ENCODE results near the gene PACRG.

The PACRG gene

DNA sequence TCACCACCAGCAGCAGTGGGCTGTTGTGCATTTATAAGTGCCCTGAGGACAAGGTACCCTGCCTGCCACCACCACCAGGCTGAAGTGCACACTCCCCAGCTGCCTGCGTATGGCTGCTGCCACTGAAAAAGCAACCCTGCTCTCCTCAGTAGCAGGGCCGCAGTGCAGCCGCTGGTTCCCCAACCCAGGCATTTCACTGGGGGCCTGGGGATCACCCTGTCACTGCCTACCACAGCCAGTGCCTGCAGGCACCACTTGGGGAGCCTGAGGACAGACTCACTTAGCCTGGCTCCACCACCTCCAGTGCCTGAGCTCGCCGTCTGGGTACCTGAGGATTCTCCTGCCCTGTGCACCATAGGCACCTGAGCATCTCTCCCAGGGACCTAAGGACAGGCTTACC is 215.6 kb downstream of the PACRG start:
- no peak for TF ChIP-seq ZNF274 (IDR thresholded peaks at IDR 0.05; ENCODE audit: low read depth, low read length)
- no peak for TF ChIP-seq YY1 (IDR thresholded peaks at IDR 0.05; ENCODE audit: insufficient read depth, insufficient read length)
- TF ChIP-seq SUZ12 (IDR thresholded peaks at IDR 0.05; ENCODE audit: extremely low read depth, insufficient read depth, insufficient read length), result no peak
- H3K27me3 ChIP-seq (ENCODE audit: insufficient read depth, insufficient read length), result no peaks in the 10 kb centered on the region
- no peaks in the 10 kb centered on the region for H3K4me1 ChIP-seq (ENCODE audit: insufficient read depth, insufficient read length)
- no peak overlapping the region for H3K9ac ChIP-seq (ENCODE audit: insufficient read length, low read depth)
- no peak overlapping the region for H3K4me3 ChIP-seq (ENCODE audit: insufficient read length, low read depth)
- no peaks in the 10 kb centered on the region for H3K9me3 ChIP-seq (ENCODE audit: insufficient read depth, low read length)
- H3K36me3 ChIP-seq (ENCODE audit: insufficient read depth, insufficient read length, low read length), result no peaks in the 10 kb centered on the region
- no peak for DNase-seq (ENCODE audit: low read depth, low spot score)

DNA sequence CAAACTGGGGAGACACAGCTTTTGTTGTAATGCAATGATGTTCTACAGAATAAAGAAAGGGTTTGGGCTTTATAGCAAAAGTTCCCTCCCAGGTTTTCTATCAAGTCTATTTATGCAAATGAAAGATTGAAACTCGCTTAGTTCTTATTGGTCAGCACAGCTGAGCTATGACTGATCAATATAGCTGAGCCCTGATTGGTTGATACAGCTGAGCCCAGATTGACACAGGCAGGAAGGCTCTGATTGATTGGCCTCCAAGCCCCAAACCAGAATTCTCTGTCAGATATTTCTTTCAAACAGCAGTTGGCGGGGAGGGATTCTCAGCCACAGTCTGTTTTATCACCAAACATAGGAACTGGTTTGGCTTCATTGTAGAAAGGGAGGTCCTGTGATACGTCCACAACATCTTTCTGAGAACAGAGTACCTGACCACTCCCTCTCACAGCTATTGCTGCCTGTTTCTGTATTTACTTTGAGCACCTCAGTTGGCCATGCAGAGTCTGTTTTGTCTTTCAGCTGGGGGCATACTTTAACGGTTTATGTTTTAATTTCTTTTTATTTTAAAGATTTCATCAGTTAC is 223.5 kb downstream of the PACRG start:
- no peak overlapping the region for H3K9ac ChIP-seq (ENCODE audit: insufficient read length, low read depth)
- no peaks in the 10 kb centered on the region for H3K27me3 ChIP-seq (ENCODE audit: insufficient read depth, insufficient read length)
- H3K4me1 ChIP-seq (ENCODE audit: insufficient read depth, insufficient read length), result no peaks in the 10 kb centered on the region
- TF ChIP-seq ZNF274 (IDR thresholded peaks at IDR 0.05; ENCODE audit: low read depth, low read length) (no peak), YY1 (IDR thresholded peaks at IDR 0.05; ENCODE audit: insufficient read depth, insufficient read length) (no peak), SUZ12 (IDR thresholded peaks at IDR 0.05; ENCODE audit: extremely low read depth, insufficient read depth, insufficient read length) (no peak)
- no peaks in the 10 kb centered on the region for H3K9me3 ChIP-seq (ENCODE audit: insufficient read depth, low read length)
- no peak overlapping the region for H3K4me3 ChIP-seq (ENCODE audit: insufficient read length, low read depth)
- no peak for DNase-seq (ENCODE audit: low read depth, low spot score)
- no peaks in the 10 kb centered on the region for H3K36me3 ChIP-seq (ENCODE audit: insufficient read depth, insufficient read length, low read length)

DNA sequence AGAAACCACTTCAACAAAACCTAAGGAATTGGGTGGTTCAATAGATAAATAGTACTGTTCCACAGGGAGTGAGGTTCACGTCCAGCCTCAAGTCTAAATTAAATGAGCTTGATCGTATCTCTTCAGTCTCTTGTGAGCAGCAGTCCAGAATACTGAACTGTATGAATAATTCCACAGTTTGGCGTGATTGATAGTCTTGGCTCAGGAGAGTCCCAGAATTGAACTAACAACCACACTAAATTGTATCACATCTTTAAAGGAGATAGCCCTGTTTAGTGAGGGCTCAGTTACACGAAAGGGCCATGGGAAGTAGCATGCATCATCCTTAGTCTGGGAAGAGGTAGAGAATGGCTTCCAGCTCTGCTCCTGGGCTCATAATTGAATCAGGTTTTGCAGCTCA is 224.6 kb downstream of the PACRG start:
- Histone ChIP-seq H3K27me3 (ENCODE audit: insufficient read depth, insufficient read length) (no peaks in the 10 kb centered on the region), H3K4me3 (ENCODE audit: insufficient read length, low read depth) (no peak overlapping the region), H3K36me3 (ENCODE audit: insufficient read depth, insufficient read length, low read length) (no peaks in the 10 kb centered on the region), H3K9ac (ENCODE audit: insufficient read length, low read depth) (no peak overlapping the region), H3K4me1 (ENCODE audit: insufficient read depth, insufficient read length) (no peaks in the 10 kb centered on the region), H3K9me3 (ENCODE audit: insufficient read depth, low read length) (no peaks in the 10 kb centered on the region)
- DNase-seq (ENCODE audit: low read depth, low spot score), result no peak
- TF ChIP-seq YY1 (IDR thresholded peaks at IDR 0.05; ENCODE audit: insufficient read depth, insufficient read length) (no peak), ZNF274 (IDR thresholded peaks at IDR 0.05; ENCODE audit: low read depth, low read length) (no peak), SUZ12 (IDR thresholded peaks at IDR 0.05; ENCODE audit: extremely low read depth, insufficient read depth, insufficient read length) (no peak)

DNA sequence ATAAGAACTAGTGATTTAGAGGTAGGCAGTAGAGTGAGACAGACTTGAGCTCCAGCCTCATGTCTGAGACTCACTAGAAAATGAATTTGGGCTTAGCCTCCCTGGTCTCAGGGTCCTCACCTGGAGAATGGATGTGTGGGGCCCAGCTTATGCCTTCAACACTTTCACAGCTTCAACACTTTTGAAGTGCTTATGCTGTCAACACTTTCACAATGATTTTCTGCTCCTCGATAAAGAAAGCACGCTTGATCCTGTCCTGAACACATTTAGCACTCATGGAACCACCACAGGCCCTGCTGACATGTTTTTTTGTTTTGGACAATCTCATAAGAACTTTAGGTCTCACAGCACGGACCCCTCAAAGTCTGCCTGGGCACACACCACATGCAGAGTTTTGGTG is 229.3 kb downstream of the PACRG start:
- no peak for DNase-seq (ENCODE audit: low read depth, low spot score)
- TF ChIP-seq YY1 (IDR thresholded peaks at IDR 0.05; ENCODE audit: insufficient read depth, insufficient read length) (no peak), SUZ12 (IDR thresholded peaks at IDR 0.05; ENCODE audit: extremely low read depth, insufficient read depth, insufficient read length) (no peak), ZNF274 (IDR thresholded peaks at IDR 0.05; ENCODE audit: low read depth, low read length) (no peak)
- H3K36me3 ChIP-seq (ENCODE audit: insufficient read depth, insufficient read length, low read length), result no peaks in the 10 kb centered on the region
- H3K27me3 ChIP-seq (ENCODE audit: insufficient read depth, insufficient read length), result no peaks in the 10 kb centered on the region
- no peak overlapping the region for H3K4me3 ChIP-seq (ENCODE audit: insufficient read length, low read depth)
- H3K4me1 ChIP-seq (ENCODE audit: insufficient read depth, insufficient read length), result no peaks in the 10 kb centered on the region
- no peaks in the 10 kb centered on the region for H3K9me3 ChIP-seq (ENCODE audit: insufficient read depth, low read length)
- no peak overlapping the region for H3K9ac ChIP-seq (ENCODE audit: insufficient read length, low read depth)

DNA sequence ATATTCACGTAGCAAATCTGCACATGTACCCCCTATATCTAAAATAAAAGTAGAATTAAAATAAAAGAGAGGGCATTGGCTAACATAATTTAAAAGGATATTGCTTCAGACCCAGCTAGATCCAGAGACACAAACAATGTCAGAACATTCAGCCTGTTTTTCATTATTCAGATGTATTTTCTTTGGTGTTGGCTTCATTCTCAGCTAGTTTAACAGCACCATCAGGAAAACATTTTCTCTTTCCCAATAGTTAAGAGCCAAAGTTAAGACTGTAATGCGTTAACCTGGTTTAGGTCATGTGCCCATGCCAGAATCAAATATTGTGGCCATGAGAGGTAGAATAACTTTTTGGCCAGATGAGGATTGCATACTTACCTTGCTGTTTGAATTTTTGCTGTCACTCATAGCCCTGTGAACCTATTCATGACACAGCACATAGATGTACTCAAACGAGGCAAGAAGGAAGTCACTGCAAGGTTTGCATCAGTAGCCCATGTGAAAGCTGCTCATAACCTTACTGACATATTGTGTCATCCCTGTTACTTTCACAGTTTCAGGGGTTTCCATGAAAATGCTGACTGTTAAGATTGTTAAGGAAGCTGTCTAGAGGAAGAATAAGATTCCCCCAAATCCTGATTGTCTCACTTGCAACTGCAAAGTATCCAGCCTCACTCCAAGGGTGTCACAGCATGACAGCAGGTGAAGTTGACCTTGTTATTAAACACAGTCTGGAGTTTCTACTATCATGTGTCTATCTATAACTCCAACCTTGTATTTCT is 233.1 kb downstream of the PACRG start:
- no peak overlapping the region for H3K9ac ChIP-seq (ENCODE audit: insufficient read length, low read depth)
- no peaks in the 10 kb centered on the region for H3K27me3 ChIP-seq (ENCODE audit: insufficient read depth, insufficient read length)
- no peaks in the 10 kb centered on the region for H3K9me3 ChIP-seq (ENCODE audit: insufficient read depth, low read length)
- DNase-seq (ENCODE audit: low read depth, low spot score), result no peak
- no peak for TF ChIP-seq YY1 (IDR thresholded peaks at IDR 0.05; ENCODE audit: insufficient read depth, insufficient read length)
- no peak for TF ChIP-seq ZNF274 (IDR thresholded peaks at IDR 0.05; ENCODE audit: low read depth, low read length)
- no peaks in the 10 kb centered on the region for H3K4me1 ChIP-seq (ENCODE audit: insufficient read depth, insufficient read length)
- no peak overlapping the region for H3K4me3 ChIP-seq (ENCODE audit: insufficient read length, low read depth)
- no peaks in the 10 kb centered on the region for H3K36me3 ChIP-seq (ENCODE audit: insufficient read depth, insufficient read length, low read length)

DNA sequence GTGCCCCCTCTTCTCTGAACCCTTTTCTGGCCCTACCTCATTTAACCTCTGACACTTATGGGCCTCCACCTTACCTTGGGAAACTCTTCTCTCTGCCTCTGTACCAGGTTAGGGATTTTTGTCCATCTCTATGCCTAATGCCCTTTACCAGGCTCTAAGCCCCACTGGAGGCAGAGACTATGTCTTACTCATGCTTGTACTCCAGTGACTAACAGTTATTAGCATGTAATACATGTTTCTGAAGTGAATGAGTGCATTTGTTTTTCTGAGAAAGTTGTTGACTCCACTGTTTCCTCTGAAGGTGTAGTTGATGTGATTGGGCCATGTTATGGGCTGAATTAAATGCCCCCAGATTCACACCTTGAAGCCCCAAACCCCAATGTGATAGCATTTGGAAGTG is 234.3 kb downstream of the PACRG start:
- Histone ChIP-seq H3K9ac (ENCODE audit: insufficient read length, low read depth) (no peak overlapping the region), H3K4me3 (ENCODE audit: insufficient read length, low read depth) (no peak overlapping the region), H3K36me3 (ENCODE audit: insufficient read depth, insufficient read length, low read length) (no peaks in the 10 kb centered on the region), H3K9me3 (ENCODE audit: insufficient read depth, low read length) (no peaks in the 10 kb centered on the region), H3K27me3 (ENCODE audit: insufficient read depth, insufficient read length) (no peaks in the 10 kb centered on the region), H3K4me1 (ENCODE audit: insufficient read depth, insufficient read length) (no peaks in the 10 kb centered on the region)
- TF ChIP-seq ZNF274 (IDR thresholded peaks at IDR 0.05; ENCODE audit: low read depth, low read length) (no peak), SUZ12 (IDR thresholded peaks at IDR 0.05; ENCODE audit: extremely low read depth, insufficient read depth, insufficient read length) (no peak), YY1 (IDR thresholded peaks at IDR 0.05; ENCODE audit: insufficient read depth, insufficient read length) (no peak)
- no peak for DNase-seq (ENCODE audit: low read depth, low spot score)

DNA sequence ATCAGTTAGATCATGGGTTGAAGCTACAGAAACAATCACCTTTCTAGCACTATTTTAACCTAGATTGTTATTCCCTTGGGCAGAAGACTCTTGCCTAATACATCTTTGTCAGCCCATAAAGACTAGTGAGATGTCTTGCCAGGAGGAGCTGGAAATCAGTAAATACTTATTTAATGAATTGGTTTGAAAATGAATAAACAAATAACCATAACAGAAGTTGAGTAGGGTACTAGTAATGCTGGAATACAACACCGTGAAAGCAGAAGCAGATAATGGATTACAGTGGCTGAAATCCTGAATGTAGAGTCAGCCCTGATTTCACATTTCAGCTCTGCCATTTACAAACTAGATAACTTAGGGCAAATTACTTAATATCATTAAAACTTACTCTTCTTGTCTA is 236.1 kb downstream of the PACRG start:
- H3K9me3 ChIP-seq (ENCODE audit: insufficient read depth, low read length), result no peaks in the 10 kb centered on the region
- H3K4me3 ChIP-seq (ENCODE audit: insufficient read length, low read depth), result no peak overlapping the region
- no peak for TF ChIP-seq YY1 (IDR thresholded peaks at IDR 0.05; ENCODE audit: insufficient read depth, insufficient read length)
- no peak for TF ChIP-seq SUZ12 (IDR thresholded peaks at IDR 0.05; ENCODE audit: extremely low read depth, insufficient read depth, insufficient read length)
- no peak for TF ChIP-seq ZNF274 (IDR thresholded peaks at IDR 0.05; ENCODE audit: low read depth, low read length)
- no peak overlapping the region for H3K9ac ChIP-seq (ENCODE audit: insufficient read length, low read depth)
- no peaks in the 10 kb centered on the region for H3K27me3 ChIP-seq (ENCODE audit: insufficient read depth, insufficient read length)
- H3K36me3 ChIP-seq (ENCODE audit: insufficient read depth, insufficient read length, low read length), result no peaks in the 10 kb centered on the region
- DNase-seq (ENCODE audit: low read depth, low spot score), result no peak
- H3K4me1 ChIP-seq (ENCODE audit: insufficient read depth, insufficient read length), result no peaks in the 10 kb centered on the region

Measured in NT2/D1 (cell line).